HepG2 (cell line): ENCODE measurements around the gene SERPINA9. TPM values are rescaled to one million over a fixed set of nuclear protein-coding genes. Genes with fewer than 3 reads are reported as not detected.
A peak's percentile ranks its signal among the peaks of the same experiment; 100 is the strongest.
"Not testable (repeated sequence)": the region's sequence is repeated elsewhere in the genome, so short reads cannot be mapped to it uniquely, and the experiment has no call there.

Source experiments
- ELF3 ChIP-seq: IDR thresholded peaks from 2 replicates; pipeline ENCODE4 v1.6.1; 2016; ENCODE audit warnings: missing genetic modification reagents, missing compliant biosample characterization
- FOXP1 ChIP-seq, 2 experiments: fragments of 450-650 bp in 1 of 2; IDR thresholded peaks; 2 replicates each; pipeline ENCODE4 v1.6.1; 2017 to 2018; ENCODE audit warnings: antibody characterized with exemption in 1 of 2
- IKZF5 ChIP-seq: IDR thresholded peaks from 2 replicates; pipeline ENCODE4 v1.6.1; 2018; ENCODE audit warnings: missing genetic modification reagents, mild to moderate bottlenecking, missing compliant biosample characterization
- KLF12 ChIP-seq: sonication (generic); formaldehyde crosslinking; IDR thresholded peaks from 2 replicates; pipeline ENCODE4 v1.4.0; 2020; ENCODE audit warnings: missing genetic modification reagents, borderline replicate concordance
- KMT2A ChIP-seq: sonication (generic); formaldehyde crosslinking; IDR thresholded peaks from 2 replicates; pipeline ENCODE4 v1.4.0; 2020; ENCODE audit warnings: missing genetic modification reagents
- MAX ChIP-seq: IDR thresholded peaks from 2 replicates; pipeline ENCODE4 v1.6.1; 2012; ENCODE audit warnings: inconsistent platforms
- MIER3 ChIP-seq: IDR thresholded peaks from 2 replicates; pipeline ENCODE4 v1.6.1; 2016; ENCODE audit warnings: missing compliant biosample characterization, borderline replicate concordance
- NAIF1 ChIP-seq: sonication (generic); formaldehyde crosslinking; IDR thresholded peaks from 2 replicates; pipeline ENCODE4 v1.5.0; 2020; ENCODE audit warnings: mild to moderate bottlenecking, missing genetic modification reagents, borderline replicate concordance
- NKX3-1 ChIP-seq: sonication (generic); formaldehyde crosslinking; IDR thresholded peaks from 2 replicates; pipeline ENCODE4 v1.5.0; 2020; ENCODE audit warnings: missing genetic modification reagents
- NR2C2 ChIP-seq: sonication (generic); formaldehyde crosslinking; IDR thresholded peaks from 2 replicates; pipeline ENCODE4 v1.4.0; 2020; ENCODE audit warnings: missing genetic modification reagents, mild to moderate bottlenecking, moderate library complexity, borderline replicate concordance
- ONECUT2 ChIP-seq: sonication (generic); formaldehyde crosslinking; IDR thresholded peaks from 2 replicates; pipeline ENCODE4 v1.4.0; 2020; ENCODE audit warnings: missing genetic modification reagents
- POLR2A ChIP-seq, 2 experiments: IDR thresholded peaks; 2 replicates each; pipeline ENCODE4 v1.6.1; 2011; ENCODE audit warnings: low read depth in 2 of 2, low read length in 2 of 2, mild to moderate bottlenecking in 1 of 2, moderate library complexity in 1 of 2; ENCODE audit not compliant: insufficient read depth in 1 of 2
- SMC3 ChIP-seq: IDR thresholded peaks from 2 replicates; pipeline ENCODE4 v1.6.1; 2011; ENCODE audit warnings: low read length, improper control_type of control experiment
- TOE1 ChIP-seq: sonication (generic); formaldehyde crosslinking; IDR thresholded peaks from 2 replicates; pipeline ENCODE4 v1.4.0; 2020; ENCODE audit warnings: mild to moderate bottlenecking, missing genetic modification reagents
- ZBTB43 ChIP-seq: sonication (generic); formaldehyde crosslinking; conservative IDR thresholded peaks from 2 replicates; pipeline ENCODE4 v1.4.0; 2020; ENCODE audit warnings: missing genetic modification reagents
- ZNF292 ChIP-seq: sonication (generic); formaldehyde crosslinking; IDR thresholded peaks from 2 replicates; pipeline ENCODE4 v1.8.1; 2022; ENCODE audit warnings: mild to moderate bottlenecking, low read depth, missing genetic modification reagents, borderline replicate concordance
- ZNF331 ChIP-seq: sonication (generic); formaldehyde crosslinking; IDR thresholded peaks from 2 replicates; pipeline ENCODE4 v1.4.0; 2020; ENCODE audit warnings: missing genetic modification reagents
- polyA plus RNA-seq, 8 experiments: library from polyadenylated mRNA; depleted of rRNA in 3 of 8; stranded (reverse) in 7 of 8; unstranded in 1 of 8; fragments of >200 nt; fragmentation: Illumina TruSeq in 4 of 8; extraction: Trizol in 4 of 8; gene quantifications; 2 replicates each; pipeline versions ENCODE4 v1.2.1 to v1.2.3, GENCODE V29; 2011 to 2016; ENCODE audit warnings: low read depth in 4 of 8, missing spikeins in 1 of 8, mixed read lengths in 1 of 8; ENCODE audit not compliant: insufficient read depth in 1 of 8
- total RNA-seq, 5 experiments: library from RNA; depleted of rRNA; stranded (reverse); fragments of >200 nt; fragmentation: Illumina TruSeq; extraction: Trizol; gene quantifications; 2 replicates each; pipeline ENCODE4 v1.2.3, GENCODE V29; 2016; ENCODE audit warnings: low read depth in 1 of 5
- TF ChIP-seq, protein P1 (sequence below): sonication (generic); formaldehyde crosslinking; IDR thresholded peaks from 2 replicates; pipeline ENCODE4 v1.4.0; 2020; ENCODE audit warnings: missing genetic modification reagents
- TF ChIP-seq, protein P2 (sequence below): IDR thresholded peaks from 2 replicates; pipeline ENCODE4 v1.6.1; 2016
- TF ChIP-seq, protein P3 (sequence below): sonication (generic); formaldehyde crosslinking; IDR thresholded peaks from 2 replicates; pipeline ENCODE4 v1.5.0; 2020; ENCODE audit warnings: missing genetic modification reagents

Gene SERPINA9
- total and polyA plus RNA-seq, 2 of the 13 experiments (the other 11 are each of a cell fraction or from before 2014, with no cell fraction given), result 0.21 TPM; not detected in 1

- TF ChIP-seq, protein P1, sequence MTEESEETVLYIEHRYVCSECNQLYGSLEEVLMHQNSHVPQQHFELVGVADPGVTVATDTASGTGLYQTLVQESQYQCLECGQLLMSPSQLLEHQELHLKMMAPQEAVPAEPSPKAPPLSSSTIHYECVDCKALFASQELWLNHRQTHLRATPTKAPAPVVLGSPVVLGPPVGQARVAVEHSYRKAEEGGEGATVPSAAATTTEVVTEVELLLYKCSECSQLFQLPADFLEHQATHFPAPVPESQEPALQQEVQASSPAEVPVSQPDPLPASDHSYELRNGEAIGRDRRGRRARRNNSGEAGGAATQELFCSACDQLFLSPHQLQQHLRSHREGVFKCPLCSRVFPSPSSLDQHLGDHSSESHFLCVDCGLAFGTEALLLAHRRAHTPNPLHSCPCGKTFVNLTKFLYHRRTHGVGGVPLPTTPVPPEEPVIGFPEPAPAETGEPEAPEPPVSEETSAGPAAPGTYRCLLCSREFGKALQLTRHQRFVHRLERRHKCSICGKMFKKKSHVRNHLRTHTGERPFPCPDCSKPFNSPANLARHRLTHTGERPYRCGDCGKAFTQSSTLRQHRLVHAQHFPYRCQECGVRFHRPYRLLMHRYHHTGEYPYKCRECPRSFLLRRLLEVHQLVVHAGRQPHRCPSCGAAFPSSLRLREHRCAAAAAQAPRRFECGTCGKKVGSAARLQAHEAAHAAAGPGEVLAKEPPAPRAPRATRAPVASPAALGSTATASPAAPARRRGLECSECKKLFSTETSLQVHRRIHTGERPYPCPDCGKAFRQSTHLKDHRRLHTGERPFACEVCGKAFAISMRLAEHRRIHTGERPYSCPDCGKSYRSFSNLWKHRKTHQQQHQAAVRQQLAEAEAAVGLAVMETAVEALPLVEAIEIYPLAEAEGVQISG (CRISPR knock-in tag), result peak; percentile 26; the same call in 1 of the 2 replicates
- TF ChIP-seq ZNF331 (CRISPR knock-in tag) (peak; percentile 29; the same call in 1 of the 2 replicates), NR2C2 (CRISPR knock-in tag) (peak; percentile 17; the same call in 1 of the 2 replicates), IKZF5 (CRISPR knock-in tag) (peak; percentile 65), MAX (peak; percentile 23; the same call in 1 of the 2 replicates), POLR2A (IDR thresholded peaks at IDR 0.05; ENCODE audit: insufficient read depth in 1 of 2, low read depth in 2 of 2, low read length in 2 of 2) (peak in 1 of 2 experiments; percentile 31; a peak in 1 of 4 replicates), MIER3 (CRISPR knock-in tag) (peak; percentile 43; the same call in 1 of the 2 replicates), ELF3 (CRISPR knock-in tag) (peak; percentile 41; the same call in 1 of the 2 replicates), SMC3 (peak; percentile 12; the same call in 1 of the 2 replicates), KMT2A (CRISPR knock-in tag) (0 out of 2 replicates have a peak, but pooled peaks have one; percentile 47), ONECUT2 (peak; percentile 85), ZBTB43 (CRISPR knock-in tag) (peak; percentile 33; the same call in 1 of the 2 replicates), NAIF1 (CRISPR knock-in tag) (peak; percentile 81; the same call in 1 of the 2 replicates), NKX3-1 (0 out of 2 replicates have a peak, but pooled peaks have one; percentile 23), FOXP1 (CRISPR knock-in tag; IDR thresholded peaks at IDR 0.05) (peak; percentile 48), KLF12 (CRISPR knock-in tag) (0 out of 2 replicates have a peak, but pooled peaks have one; percentile 27), ZNF292 (CRISPR knock-in tag) (peak; percentile 28; the same call in 1 of the 2 replicates), TOE1 (0 out of 2 replicates have a peak, but pooled peaks have one; percentile 24)
- TF ChIP-seq, protein P2, sequence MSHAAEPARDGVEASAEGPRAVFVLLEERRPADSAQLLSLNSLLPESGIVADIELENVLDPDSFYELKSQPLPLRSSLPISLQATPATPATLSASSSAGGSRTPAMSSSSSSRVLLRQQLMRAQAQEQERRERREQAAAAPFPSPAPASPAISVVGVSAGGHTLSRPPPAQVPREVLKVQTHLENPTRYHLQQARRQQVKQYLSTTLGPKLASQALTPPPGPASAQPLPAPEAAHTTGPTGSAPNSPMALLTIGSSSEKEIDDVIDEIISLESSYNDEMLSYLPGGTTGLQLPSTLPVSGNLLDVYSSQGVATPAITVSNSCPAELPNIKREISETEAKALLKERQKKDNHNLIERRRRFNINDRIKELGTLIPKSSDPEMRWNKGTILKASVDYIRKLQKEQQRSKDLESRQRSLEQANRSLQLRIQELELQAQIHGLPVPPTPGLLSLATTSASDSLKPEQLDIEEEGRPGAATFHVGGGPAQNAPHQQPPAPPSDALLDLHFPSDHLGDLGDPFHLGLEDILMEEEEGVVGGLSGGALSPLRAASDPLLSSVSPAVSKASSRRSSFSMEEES, result peak; percentile 93
- TF ChIP-seq FOXP1 (IDR thresholded peaks at IDR 0.05), result not testable (repeated sequence)
- TF ChIP-seq, protein P3, sequence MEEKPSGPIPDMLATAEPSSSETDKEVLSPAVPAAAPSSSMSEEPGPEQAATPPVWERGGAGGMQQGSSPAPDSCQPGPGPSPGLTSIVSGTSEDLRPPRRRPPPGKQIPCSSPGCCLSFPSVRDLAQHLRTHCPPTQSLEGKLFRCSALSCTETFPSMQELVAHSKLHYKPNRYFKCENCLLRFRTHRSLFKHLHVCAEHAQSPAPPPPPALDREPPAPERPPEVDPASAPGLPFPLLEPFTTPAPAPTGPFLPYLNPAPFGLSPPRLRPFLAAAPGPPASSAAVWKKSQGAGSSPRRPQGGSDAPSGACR (CRISPR knock-in tag), result 0 out of 2 replicates have a peak, but pooled peaks have one; percentile 26
These were observed 6.4 kb upstream of the SERPINA9 start (continued) for GRCh38 chr14:94482132-94483070.
